H1 (cell line): Measurements from ENCODE around the gene FXR2. TPM values are rescaled to one million over a fixed set of nuclear protein-coding genes. Genes with fewer than 3 reads are reported as not detected.

Experiments
- CBX5 ChIP-seq: fragments of 300-800, 300-1000 bp; sonication (generic); IDR thresholded peaks from 2 replicates; pipeline ENCODE4 v1.7.1; 2016; ENCODE audit warnings: antibody characterized with exemption, low read length, low read depth
- CBX8 ChIP-seq: fragments of 300-800, 300-1000 bp; sonication (generic); IDR thresholded peaks from 2 replicates; pipeline ENCODE4 v1.7.1; 2016; ENCODE audit warnings: low read depth, low read length, borderline replicate concordance
- CHD1 ChIP-seq: IDR thresholded peaks from 2 replicates; pipeline ENCODE4 v1.6.1; 2012; ENCODE audit warnings: low read depth, low read length, improper control_type of control experiment
- KDM1A ChIP-seq: fragments of 200-600, 300-600 bp; sonication (generic); IDR thresholded peaks from 2 replicates; pipeline ENCODE4 v1.7.1; 2016; ENCODE audit warnings: mild to moderate bottlenecking, low read length, borderline replicate concordance
- RNF2 ChIP-seq: fragments of 200-900, 300-1000 bp; sonication (generic); IDR thresholded peaks from 2 replicates; pipeline ENCODE4 v1.7.1; 2016; ENCODE audit warnings: borderline replicate concordance, low read depth, mild to moderate bottlenecking, antibody characterized with exemption, low read length; ENCODE audit not compliant: poor library complexity, severe bottlenecking; ENCODE audit errors: missing control alignments
- SIN3A ChIP-seq, 2 experiments: IDR thresholded peaks in 1 of 2; conservative IDR thresholded peaks in 1 of 2; 2 replicates each; pipeline ENCODE4 v1.6.1; 2011 to 2012; ENCODE audit warnings: low read length in 2 of 2, improper control_type of control experiment in 1 of 2, low read depth in 1 of 2, mild to moderate bottlenecking in 1 of 2
- SP4 ChIP-seq: IDR thresholded peaks from 2 replicates; pipeline ENCODE4 v1.6.1; 2012; ENCODE audit warnings: low read length, inconsistent platforms
- TAF7 ChIP-seq: optimal IDR thresholded peaks from 2 replicates; pipeline ENCODE3; 2011; ENCODE audit warnings: low read depth, mild to moderate bottlenecking, inconsistent platforms, low read length, moderate library complexity, borderline replicate concordance
- polyA plus RNA-seq, 7 experiments: library from polyadenylated mRNA; depleted of rRNA in 3 of 7; stranded (reverse) in 5 of 7; unstranded in 2 of 7; fragments of >200 nt in 5 of 7; fragments of 200-250 nt in 2 of 7; gene quantifications; 1 replicate in 5 of 7; 2 replicates in 1 of 7; 4 replicates in 1 of 7; pipeline versions ENCODE4 v1.2.1 to v1.2.3, GENCODE V29; 2011 to 2013; ENCODE audit warnings: missing spikeins in 2 of 7, mixed read lengths in 2 of 7
- total RNA-seq: library from RNA; stranded (reverse); fragmentation: NEBNext Ultra II Directional; extraction: Animal tissue kit (Norgen Biotek cat#: 25700); gene quantifications from 2 replicates; pipeline ENCODE4 v1.2.1, GENCODE V29; 2021
- TF ChIP-seq, protein P1 (sequence below): fragments of 300-600 bp; sonication (generic); IDR thresholded peaks from 2 replicates; pipeline ENCODE4 v1.7.1; 2012; ENCODE audit warnings: low read length, moderate library complexity, mild to moderate bottlenecking, inconsistent platforms; ENCODE audit not compliant: insufficient replicate concordance
- TF ChIP-seq, protein P2 (sequence below): IDR thresholded peaks from 2 replicates; pipeline ENCODE4 v1.6.1; 2012; ENCODE audit warnings: low read length, inconsistent platforms

Gene FXR2
- total and polyA plus RNA-seq, 2 of the 8 experiments (the other 6 are each of a cell fraction or from before 2014, with no cell fraction given) = 26.2 to 44.0 TPM

DNA sequence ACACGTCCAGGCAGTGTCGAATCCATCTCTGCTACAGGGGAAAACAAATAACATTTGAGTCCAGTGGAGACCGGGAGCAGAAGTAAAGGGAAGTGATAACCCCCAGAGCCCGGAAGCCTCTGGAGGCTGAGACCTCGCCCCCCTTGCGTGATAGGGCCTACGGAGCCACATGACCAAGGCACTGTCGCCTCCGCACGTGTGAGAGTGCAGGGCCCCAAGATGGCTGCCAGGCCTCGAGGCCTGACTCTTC is 42.4 kb downstream of the FXR2 start (continued):
- no peak for TF ChIP-seq RNF2
- no peak for TF ChIP-seq CBX8
- TF ChIP-seq CBX5 = no peak
- no peak for TF ChIP-seq SP4
- TF ChIP-seq, protein P1, sequence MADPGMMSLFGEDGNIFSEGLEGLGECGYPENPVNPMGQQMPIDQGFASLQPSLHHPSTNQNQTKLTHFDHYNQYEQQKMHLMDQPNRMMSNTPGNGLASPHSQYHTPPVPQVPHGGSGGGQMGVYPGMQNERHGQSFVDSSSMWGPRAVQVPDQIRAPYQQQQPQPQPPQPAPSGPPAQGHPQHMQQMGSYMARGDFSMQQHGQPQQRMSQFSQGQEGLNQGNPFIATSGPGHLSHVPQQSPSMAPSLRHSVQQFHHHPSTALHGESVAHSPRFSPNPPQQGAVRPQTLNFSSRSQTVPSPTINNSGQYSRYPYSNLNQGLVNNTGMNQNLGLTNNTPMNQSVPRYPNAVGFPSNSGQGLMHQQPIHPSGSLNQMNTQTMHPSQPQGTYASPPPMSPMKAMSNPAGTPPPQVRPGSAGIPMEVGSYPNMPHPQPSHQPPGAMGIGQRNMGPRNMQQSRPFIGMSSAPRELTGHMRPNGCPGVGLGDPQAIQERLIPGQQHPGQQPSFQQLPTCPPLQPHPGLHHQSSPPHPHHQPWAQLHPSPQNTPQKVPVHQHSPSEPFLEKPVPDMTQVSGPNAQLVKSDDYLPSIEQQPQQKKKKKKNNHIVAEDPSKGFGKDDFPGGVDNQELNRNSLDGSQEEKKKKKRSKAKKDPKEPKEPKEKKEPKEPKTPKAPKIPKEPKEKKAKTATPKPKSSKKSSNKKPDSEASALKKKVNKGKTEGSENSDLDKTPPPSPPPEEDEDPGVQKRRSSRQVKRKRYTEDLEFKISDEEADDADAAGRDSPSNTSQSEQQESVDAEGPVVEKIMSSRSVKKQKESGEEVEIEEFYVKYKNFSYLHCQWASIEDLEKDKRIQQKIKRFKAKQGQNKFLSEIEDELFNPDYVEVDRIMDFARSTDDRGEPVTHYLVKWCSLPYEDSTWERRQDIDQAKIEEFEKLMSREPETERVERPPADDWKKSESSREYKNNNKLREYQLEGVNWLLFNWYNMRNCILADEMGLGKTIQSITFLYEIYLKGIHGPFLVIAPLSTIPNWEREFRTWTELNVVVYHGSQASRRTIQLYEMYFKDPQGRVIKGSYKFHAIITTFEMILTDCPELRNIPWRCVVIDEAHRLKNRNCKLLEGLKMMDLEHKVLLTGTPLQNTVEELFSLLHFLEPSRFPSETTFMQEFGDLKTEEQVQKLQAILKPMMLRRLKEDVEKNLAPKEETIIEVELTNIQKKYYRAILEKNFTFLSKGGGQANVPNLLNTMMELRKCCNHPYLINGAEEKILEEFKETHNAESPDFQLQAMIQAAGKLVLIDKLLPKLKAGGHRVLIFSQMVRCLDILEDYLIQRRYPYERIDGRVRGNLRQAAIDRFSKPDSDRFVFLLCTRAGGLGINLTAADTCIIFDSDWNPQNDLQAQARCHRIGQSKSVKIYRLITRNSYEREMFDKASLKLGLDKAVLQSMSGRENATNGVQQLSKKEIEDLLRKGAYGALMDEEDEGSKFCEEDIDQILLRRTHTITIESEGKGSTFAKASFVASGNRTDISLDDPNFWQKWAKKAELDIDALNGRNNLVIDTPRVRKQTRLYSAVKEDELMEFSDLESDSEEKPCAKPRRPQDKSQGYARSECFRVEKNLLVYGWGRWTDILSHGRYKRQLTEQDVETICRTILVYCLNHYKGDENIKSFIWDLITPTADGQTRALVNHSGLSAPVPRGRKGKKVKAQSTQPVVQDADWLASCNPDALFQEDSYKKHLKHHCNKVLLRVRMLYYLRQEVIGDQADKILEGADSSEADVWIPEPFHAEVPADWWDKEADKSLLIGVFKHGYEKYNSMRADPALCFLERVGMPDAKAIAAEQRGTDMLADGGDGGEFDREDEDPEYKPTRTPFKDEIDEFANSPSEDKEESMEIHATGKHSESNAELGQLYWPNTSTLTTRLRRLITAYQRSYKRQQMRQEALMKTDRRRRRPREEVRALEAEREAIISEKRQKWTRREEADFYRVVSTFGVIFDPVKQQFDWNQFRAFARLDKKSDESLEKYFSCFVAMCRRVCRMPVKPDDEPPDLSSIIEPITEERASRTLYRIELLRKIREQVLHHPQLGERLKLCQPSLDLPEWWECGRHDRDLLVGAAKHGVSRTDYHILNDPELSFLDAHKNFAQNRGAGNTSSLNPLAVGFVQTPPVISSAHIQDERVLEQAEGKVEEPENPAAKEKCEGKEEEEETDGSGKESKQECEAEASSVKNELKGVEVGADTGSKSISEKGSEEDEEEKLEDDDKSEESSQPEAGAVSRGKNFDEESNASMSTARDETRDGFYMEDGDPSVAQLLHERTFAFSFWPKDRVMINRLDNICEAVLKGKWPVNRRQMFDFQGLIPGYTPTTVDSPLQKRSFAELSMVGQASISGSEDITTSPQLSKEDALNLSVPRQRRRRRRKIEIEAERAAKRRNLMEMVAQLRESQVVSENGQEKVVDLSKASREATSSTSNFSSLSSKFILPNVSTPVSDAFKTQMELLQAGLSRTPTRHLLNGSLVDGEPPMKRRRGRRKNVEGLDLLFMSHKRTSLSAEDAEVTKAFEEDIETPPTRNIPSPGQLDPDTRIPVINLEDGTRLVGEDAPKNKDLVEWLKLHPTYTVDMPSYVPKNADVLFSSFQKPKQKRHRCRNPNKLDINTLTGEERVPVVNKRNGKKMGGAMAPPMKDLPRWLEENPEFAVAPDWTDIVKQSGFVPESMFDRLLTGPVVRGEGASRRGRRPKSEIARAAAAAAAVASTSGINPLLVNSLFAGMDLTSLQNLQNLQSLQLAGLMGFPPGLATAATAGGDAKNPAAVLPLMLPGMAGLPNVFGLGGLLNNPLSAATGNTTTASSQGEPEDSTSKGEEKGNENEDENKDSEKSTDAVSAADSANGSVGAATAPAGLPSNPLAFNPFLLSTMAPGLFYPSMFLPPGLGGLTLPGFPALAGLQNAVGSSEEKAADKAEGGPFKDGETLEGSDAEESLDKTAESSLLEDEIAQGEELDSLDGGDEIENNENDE = no peak
- TF ChIP-seq TAF7 = peak; percentile 88
- TF ChIP-seq, protein P2, sequence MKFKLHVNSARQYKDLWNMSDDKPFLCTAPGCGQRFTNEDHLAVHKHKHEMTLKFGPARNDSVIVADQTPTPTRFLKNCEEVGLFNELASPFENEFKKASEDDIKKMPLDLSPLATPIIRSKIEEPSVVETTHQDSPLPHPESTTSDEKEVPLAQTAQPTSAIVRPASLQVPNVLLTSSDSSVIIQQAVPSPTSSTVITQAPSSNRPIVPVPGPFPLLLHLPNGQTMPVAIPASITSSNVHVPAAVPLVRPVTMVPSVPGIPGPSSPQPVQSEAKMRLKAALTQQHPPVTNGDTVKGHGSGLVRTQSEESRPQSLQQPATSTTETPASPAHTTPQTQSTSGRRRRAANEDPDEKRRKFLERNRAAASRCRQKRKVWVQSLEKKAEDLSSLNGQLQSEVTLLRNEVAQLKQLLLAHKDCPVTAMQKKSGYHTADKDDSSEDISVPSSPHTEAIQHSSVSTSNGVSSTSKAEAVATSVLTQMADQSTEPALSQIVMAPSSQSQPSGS = no peak
- peak; percentile 80 to 84; a peak in 2 of 4 replicates for TF ChIP-seq SIN3A (conservative IDR thresholded peaks at IDR 0.05 in 1 of 2, IDR thresholded peaks at IDR 0.05 in 1 of 2; ENCODE audit: low read depth in 1 of 2, low read length in 2 of 2)
- no peak for TF ChIP-seq KDM1A
- TF ChIP-seq CHD1 = no peak
